ENCODE data around the gene LRRC4C. TPM values are rescaled to one million over a fixed set of nuclear protein-coding genes. Genes with fewer than 3 reads are reported as not detected.

LRRC4C gene
- total RNA-seq, 1 donor from 2014 or later, result 1.5 TPM

GRCh38 chr11:40445391-40445790 lies 1014.1 kb downstream of the LRRC4C start:
- H3K27me3 ChIP-seq (ENCODE audit: control insufficient read depth, insufficient read depth, low read length), result no peaks in the 10 kb centered on the region
- H3K4me3 ChIP-seq (ENCODE audit: low read depth, low read length), result no peak overlapping the region
- TF ChIP-seq CTCF (IDR thresholded peaks at IDR 0.05; ENCODE audit: insufficient read depth, low read length, poor library complexity, severe bottlenecking), result no peak
- no peaks in the 10 kb centered on the region for H3K36me3 ChIP-seq (ENCODE audit: control insufficient read depth, insufficient read depth, low read length)
- DNase-seq (ENCODE audit: low read depth), result no peak

- Histone ChIP-seq H3K27me3 (ENCODE audit: control insufficient read depth, insufficient read depth, low read length) (no peaks in the 10 kb centered on the region), H3K4me3 (ENCODE audit: low read depth, low read length) (no peak overlapping the region), H3K36me3 (ENCODE audit: control insufficient read depth, insufficient read depth, low read length) (no peaks in the 10 kb centered on the region)
- no peak for DNase-seq (ENCODE audit: low read depth)
- TF ChIP-seq CTCF (IDR thresholded peaks at IDR 0.05; ENCODE audit: insufficient read depth, low read length, poor library complexity, severe bottlenecking), result no peak
These were observed 1015.3 kb downstream of the LRRC4C start for GRCh38 chr11:40444151-40444550.

- DNase-seq (ENCODE audit: low read depth), result no peak
- no peak overlapping the region for H3K4me3 ChIP-seq (ENCODE audit: low read depth, low read length)
- TF ChIP-seq CTCF (IDR thresholded peaks at IDR 0.05; ENCODE audit: insufficient read depth, low read length, poor library complexity, severe bottlenecking), result no peak
- no peaks in the 10 kb centered on the region for H3K27me3 ChIP-seq (ENCODE audit: control insufficient read depth, insufficient read depth, low read length)
- no peaks in the 10 kb centered on the region for H3K36me3 ChIP-seq (ENCODE audit: control insufficient read depth, insufficient read depth, low read length)
These were observed 1024.1 kb downstream of the LRRC4C start for GRCh38 chr11:40435344-40435743.

GRCh38 chr11:40434926-40435325 lies 1024.5 kb downstream of the LRRC4C start:
- TF ChIP-seq CTCF (IDR thresholded peaks at IDR 0.05; ENCODE audit: insufficient read depth, low read length, poor library complexity, severe bottlenecking), result no peak
- DNase-seq (ENCODE audit: low read depth), result no peak
- Histone ChIP-seq H3K36me3 (ENCODE audit: control insufficient read depth, insufficient read depth, low read length) (no peaks in the 10 kb centered on the region), H3K4me3 (ENCODE audit: low read depth, low read length) (no peak overlapping the region), H3K27me3 (ENCODE audit: control insufficient read depth, insufficient read depth, low read length) (no peaks in the 10 kb centered on the region)

GRCh38 chr11:40432358-40432757 lies 1027.1 kb downstream of the LRRC4C start:
- no peak for DNase-seq (ENCODE audit: low read depth)
- Histone ChIP-seq H3K27me3 (ENCODE audit: control insufficient read depth, insufficient read depth, low read length) (no peaks in the 10 kb centered on the region), H3K36me3 (ENCODE audit: control insufficient read depth, insufficient read depth, low read length) (no peaks in the 10 kb centered on the region), H3K4me3 (ENCODE audit: low read depth, low read length) (no peak overlapping the region)
- TF ChIP-seq CTCF (IDR thresholded peaks at IDR 0.05; ENCODE audit: insufficient read depth, low read length, poor library complexity, severe bottlenecking), result no peak

- TF ChIP-seq CTCF (IDR thresholded peaks at IDR 0.05; ENCODE audit: insufficient read depth, low read length, poor library complexity, severe bottlenecking), result no peak
- H3K4me3 ChIP-seq (ENCODE audit: low read depth, low read length), result no peak overlapping the region
These were observed 1034.3 kb downstream of the LRRC4C start for GRCh38 chr11:40425168-40425567.

More at GRCh38 chr11:40425168-40425567, 1034.3 kb downstream of the LRRC4C start:
- no peak for DNase-seq (ENCODE audit: low read depth)
- no peaks in the 10 kb centered on the region for H3K27me3 ChIP-seq (ENCODE audit: control insufficient read depth, insufficient read depth, low read length)
- H3K36me3 ChIP-seq (ENCODE audit: control insufficient read depth, insufficient read depth, low read length), result no peaks in the 10 kb centered on the region

Data from kidney epithelial cell (primary cell).